H9 (cell line): Measurements from ENCODE around the gene KCTD1. TPM values are rescaled to one million over a fixed set of nuclear protein-coding genes. Genes with fewer than 3 reads are reported as not detected.

Experiments used
- DNase-seq: peaks from one replicate; pipeline ENCODE4 v3.0.0-alpha.2; 2017
- H2AFZ ChIP-seq: one replicate; pipeline ENCODE4 v1.6.1; 2013; ENCODE audit warnings: mild to moderate bottlenecking, low read length, control low read depth, moderate library complexity
- H2AK5ac ChIP-seq: 2 replicates; pipeline ENCODE4 v1.6.1; 2013; ENCODE audit warnings: low read length, control low read depth, mixed read lengths; ENCODE audit not compliant: insufficient read length
- H2BK120ac ChIP-seq: one replicate; pipeline ENCODE4 v1.6.1; 2013; ENCODE audit warnings: low read depth, mild to moderate bottlenecking, low read length, control low read depth, inconsistent platforms; ENCODE audit not compliant: poor library complexity, severe bottlenecking
- H2BK12ac ChIP-seq: 2 replicates; pipeline ENCODE4 v1.6.1; 2013; ENCODE audit warnings: low read length, control low read depth, mixed read lengths, low read depth; ENCODE audit not compliant: insufficient read length
- H2BK15ac ChIP-seq: 2 replicates; pipeline ENCODE4 v1.6.1; 2013; ENCODE audit warnings: low read depth, low read length, control low read depth
- H2BK20ac ChIP-seq: one replicate; pipeline ENCODE4 v1.6.1; 2013; ENCODE audit warnings: low read depth, mild to moderate bottlenecking, low read length, control low read depth, inconsistent platforms; ENCODE audit not compliant: poor library complexity, severe bottlenecking
- H2BK5ac ChIP-seq: 2 replicates; pipeline ENCODE4 v1.6.1; 2013; ENCODE audit warnings: low read length, control low read depth, mixed read lengths; ENCODE audit not compliant: insufficient read length
- H3K14ac ChIP-seq: 2 replicates; pipeline ENCODE4 v1.6.1; 2013; ENCODE audit warnings: low read length, control low read depth; ENCODE audit not compliant: insufficient read depth
- H3K18ac ChIP-seq: 2 replicates; pipeline ENCODE4 v1.6.1; 2013; ENCODE audit warnings: low read depth, mild to moderate bottlenecking, mixed read lengths, low read length, control low read depth; ENCODE audit not compliant: insufficient read length
- H3K23ac ChIP-seq: 2 replicates; pipeline ENCODE4 v1.6.1; 2013; ENCODE audit warnings: low read length, control low read depth, mixed read lengths, low read depth; ENCODE audit not compliant: insufficient read length
- H3K23me2 ChIP-seq: 2 replicates; pipeline ENCODE4 v1.6.1; 2013; ENCODE audit warnings: low read depth, mild to moderate bottlenecking, mixed read lengths, low read length, control low read depth; ENCODE audit not compliant: insufficient read length, poor library complexity, severe bottlenecking
- H3K27ac ChIP-seq: 2 replicates; pipeline ENCODE4 v1.5.1; 2013; ENCODE audit warnings: low read length, control low read depth, mixed read lengths, low read depth; ENCODE audit not compliant: insufficient read length
- H3K27me3 ChIP-seq: 2 replicates; pipeline ENCODE4 v1.6.1; 2013; ENCODE audit warnings: low read length, control low read depth, inconsistent platforms; ENCODE audit not compliant: insufficient read depth
- H3K4ac ChIP-seq: 2 replicates; pipeline ENCODE4 v1.6.1; 2013; ENCODE audit warnings: low read depth, mild to moderate bottlenecking, control low read depth, inconsistent platforms, low read length, moderate library complexity
- H3K4me1 ChIP-seq: 2 replicates; pipeline ENCODE4 v1.6.1; 2013; ENCODE audit warnings: low read length, control low read depth, inconsistent platforms; ENCODE audit not compliant: insufficient read depth
- H3K4me2 ChIP-seq: 2 replicates; pipeline ENCODE4 v1.6.1; 2013; ENCODE audit warnings: low read length, control low read depth, mixed read lengths; ENCODE audit not compliant: insufficient read length, insufficient read depth
- H3K56ac ChIP-seq: 2 replicates; pipeline ENCODE4 v1.6.1; 2013; ENCODE audit warnings: low read depth, mild to moderate bottlenecking, mixed read lengths, low read length, control low read depth; ENCODE audit not compliant: insufficient read length
- H3K79me1 ChIP-seq: 2 replicates; pipeline ENCODE4 v1.6.1; 2013; ENCODE audit warnings: low read depth, mild to moderate bottlenecking, moderate library complexity, low read length, control low read depth, inconsistent platforms; ENCODE audit not compliant: insufficient read depth, poor library complexity, severe bottlenecking
- H3K79me2 ChIP-seq: 2 replicates; pipeline ENCODE4 v1.6.1; 2013; ENCODE audit warnings: low read length, control low read depth, inconsistent platforms; ENCODE audit not compliant: insufficient read depth
- H3K9ac ChIP-seq: 2 replicates; pipeline ENCODE4 v1.6.1; 2013; ENCODE audit warnings: low read length, control low read depth, mixed read lengths; ENCODE audit not compliant: insufficient read length; ENCODE audit errors: extremely low read depth
- H3K9me3 ChIP-seq: one replicate; pipeline ENCODE4 v1.6.1; 2013; ENCODE audit warnings: low read depth, low read length, inconsistent platforms; ENCODE audit not compliant: control insufficient read depth
- H3T11ph ChIP-seq: one replicate; pipeline ENCODE4 v1.6.1; 2013; ENCODE audit warnings: mild to moderate bottlenecking, low read length, control low read depth, inconsistent platforms
- H4K20me1 ChIP-seq: one replicate; pipeline ENCODE4 v1.6.1; 2013; ENCODE audit not compliant: control insufficient read depth, insufficient read length, insufficient read depth
- H4K5ac ChIP-seq: 2 replicates; pipeline ENCODE4 v1.6.1; 2013; ENCODE audit warnings: low read depth, mild to moderate bottlenecking, mixed read lengths, low read length, control low read depth; ENCODE audit not compliant: insufficient read length
- H4K8ac ChIP-seq: replicated peaks from 2 replicates; pipeline ENCODE4 v1.6.1; 2013; ENCODE audit warnings: low read length, control low read depth, mixed read lengths, low read depth; ENCODE audit not compliant: insufficient read length
- H4K91ac ChIP-seq: 2 replicates; pipeline ENCODE4 v1.6.1; 2013; ENCODE audit warnings: low read depth, mild to moderate bottlenecking, moderate library complexity, mixed read lengths, low read length, control low read depth; ENCODE audit not compliant: insufficient read length
- H3K27ac Mint-ChIP-seq, 3 experiments: 2 replicates in 2 of 3; 3 replicates in 1 of 3; pipeline ENCODE4 v1.8.0; 2020 to 2021; ENCODE audit warnings: mixed read lengths in 3 of 3, mild to moderate bottlenecking in 1 of 3, moderate library complexity in 1 of 3
- H3K27me3 Mint-ChIP-seq: 2 replicates; pipeline ENCODE4 v1.8.0; 2021; ENCODE audit warnings: low read depth, mild to moderate bottlenecking, moderate library complexity, mixed read lengths
- H3K36me3 Mint-ChIP-seq, 3 experiments: 2 replicates in 2 of 3; 3 replicates in 1 of 3; pipeline ENCODE4 v1.8.0; 2020 to 2021; ENCODE audit warnings: low read depth in 3 of 3, mixed read lengths in 3 of 3; ENCODE audit not compliant: insufficient read depth in 1 of 3
- H3K4me1 Mint-ChIP-seq, 2 experiments: 2 replicates each; pipeline ENCODE4 v1.8.0; 2020; ENCODE audit warnings: mixed read lengths in 2 of 2
- H3K4me3 Mint-ChIP-seq, 2 experiments: 2 replicates in 1 of 2; 3 replicates in 1 of 2; pipeline ENCODE4 v1.8.0; 2020 to 2021; ENCODE audit warnings: mild to moderate bottlenecking in 2 of 2, mixed read lengths in 2 of 2, moderate library complexity in 1 of 2
- H3K9me3 Mint-ChIP-seq, 2 experiments: 2 replicates in 1 of 2; 3 replicates in 1 of 2; pipeline ENCODE4 v1.8.0; 2020; ENCODE audit warnings: mild to moderate bottlenecking in 2 of 2, mixed read lengths in 2 of 2, moderate library complexity in 1 of 2
- CTCF ChIP-seq: fragments of 200-600 bp; sonication (generic); conservative IDR thresholded peaks from 3 replicates; pipeline ENCODE4 v1.8.0; 2021; ENCODE audit warnings: antibody characterized with exemption, mild to moderate bottlenecking
- WGBS: extraction: QIAGEN DNeasy Blood & Tissue Kit; methylation state at CpG from one replicate; pipeline ENCODE4 v1.1.7; 2013; ENCODE audit warnings: missing lambda C conversion rate, low lambda C conversion rate, mixed read lengths; ENCODE audit not compliant: insufficient read length; ENCODE audit errors: extremely low coverage; 5-methylcytosine and 5-hydroxymethylcytosine counted together
- total RNA-seq: library from RNA; stranded (reverse); gene quantifications from 2 replicates; pipeline ENCODE4 v1.2.1, GENCODE V29; 2021

Gene KCTD1
- total RNA-seq, 1 experiment from 2014 or later = 10.8 TPM

- H3K9ac ChIP-seq = no peak overlapping the region
- TF ChIP-seq CTCF = no peak
- no peak overlapping the region for H3K4me3 Mint-ChIP-seq
- H3K4me1 Mint-ChIP-seq = peaks cover 0 to 4% of the 10 kb centered on the region in 2 experiments; a peak in 2 of 4 replicates
- H3K4me1 ChIP-seq = peaks cover 8% of the 10 kb centered on the region; the same call in 1 of the 2 replicates
- no peaks in the 10 kb centered on the region for H3K23me2 ChIP-seq
- H3K27me3 ChIP-seq = no peaks in the 10 kb centered on the region
- H3K14ac ChIP-seq = no peak overlapping the region
- H2BK20ac ChIP-seq = no peak overlapping the region
- H2BK120ac ChIP-seq = no peak overlapping the region
- no peak overlapping the region for H3K18ac ChIP-seq
- no peaks in the 10 kb centered on the region for H3K79me2 ChIP-seq
- no peak overlapping the region for H3K4ac ChIP-seq
- H2BK5ac ChIP-seq = no peak overlapping the region
- no peak overlapping the region for H3K27ac Mint-ChIP-seq
- no peaks in the 10 kb centered on the region for H3K27me3 Mint-ChIP-seq
- no peak overlapping the region for H4K91ac ChIP-seq
- H4K5ac ChIP-seq = no peak overlapping the region
- H2BK15ac ChIP-seq = no peak overlapping the region
- H3K9me3 Mint-ChIP-seq = no peaks in the 10 kb centered on the region
- no peak overlapping the region for H2AFZ ChIP-seq
- no peak for DNase-seq
- no peak overlapping the region for H4K8ac ChIP-seq
- H3K27ac ChIP-seq = no peak overlapping the region
- no peaks in the 10 kb centered on the region for H4K20me1 ChIP-seq
- no peak overlapping the region for H3K23ac ChIP-seq
- H3K36me3 Mint-ChIP-seq = no peaks in the 10 kb centered on the region; a peak in 1 of 7 replicates
- no peak overlapping the region for H3T11ph ChIP-seq
- H3K56ac ChIP-seq = no peak overlapping the region
- no peak overlapping the region for H3K4me2 ChIP-seq
- H3K9me3 ChIP-seq = no peaks in the 10 kb centered on the region
- no peak overlapping the region for H2AK5ac ChIP-seq
- no peaks in the 10 kb centered on the region for H3K79me1 ChIP-seq
- WGBS = no CpG with 5 or more reads among the region's 12 CpGs
- no peak overlapping the region for H2BK12ac ChIP-seq
These were observed 131.2 kb downstream of the KCTD1 start for GRCh38 chr18:26417190-26417589.
